Measurements from ENCODE around the gene CC2D1B. TPM values are rescaled to one million over a fixed set of nuclear protein-coding genes. Genes with fewer than 3 reads are reported as not detected.

CC2D1B gene
- total and polyA plus RNA-seq, 2 experiments from 2014 or later: 5.7 to 13.1 TPM

DNA sequence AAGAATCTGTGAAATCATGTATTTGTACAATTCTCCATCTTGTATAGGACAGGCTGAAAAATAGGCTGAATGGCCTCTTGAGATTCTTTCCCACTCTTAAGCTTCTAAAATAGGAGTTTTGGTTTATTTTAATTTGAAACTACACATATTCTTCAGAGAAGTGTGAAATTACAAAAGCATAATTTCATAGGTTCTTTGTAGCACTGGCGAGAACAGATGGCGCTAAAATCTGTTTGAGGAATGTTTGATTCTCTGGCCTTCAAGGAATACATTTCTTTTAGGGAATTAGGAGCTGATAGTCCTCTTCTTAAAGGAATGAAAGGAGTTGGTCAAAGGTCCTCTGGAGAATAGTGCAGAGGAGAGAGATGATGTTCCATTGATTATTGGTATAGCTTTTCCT lies 44.9 kb downstream of the CC2D1B start:
- H2AFZ ChIP-seq: no peak overlapping the region
- Mint-ChIP-seq H3K27me3 (ENCODE audit: insufficient read depth, low read depth, poor library complexity) (no peaks in the 10 kb centered on the region), H3K4me1 (peaks cover 6% of the 10 kb centered on the region; the same call in 2 of the 3 replicates), H3K9me3 (no peaks in the 10 kb centered on the region), H3K36me3 (ENCODE audit: low read depth) (peaks cover 7% of the 10 kb centered on the region; the same call in 1 of the 3 replicates), H3K4me3 (no peak overlapping the region), H3K27ac (no peak overlapping the region)
- no peaks in the 10 kb centered on the region for H3K79me2 ChIP-seq (replicated peaks; ENCODE audit: insufficient read depth)
- H3F3A ChIP-seq (replicated peaks; ENCODE audit: low read depth): no peaks in the 10 kb centered on the region
- H3K27ac ChIP-seq (ENCODE audit: low read depth): no peak overlapping the region
- ATAC-seq (no peak), DNase-seq (ENCODE audit: low spot score) (no peak)
- H3K4me3 ChIP-seq: no peak overlapping the region
- H3K4me1 ChIP-seq (ENCODE audit: insufficient read depth): no peaks in the 10 kb centered on the region
- H4K20me1 ChIP-seq (replicated peaks; ENCODE audit: insufficient read depth): no peaks in the 10 kb centered on the region
- TF ChIP-seq, protein P1, sequence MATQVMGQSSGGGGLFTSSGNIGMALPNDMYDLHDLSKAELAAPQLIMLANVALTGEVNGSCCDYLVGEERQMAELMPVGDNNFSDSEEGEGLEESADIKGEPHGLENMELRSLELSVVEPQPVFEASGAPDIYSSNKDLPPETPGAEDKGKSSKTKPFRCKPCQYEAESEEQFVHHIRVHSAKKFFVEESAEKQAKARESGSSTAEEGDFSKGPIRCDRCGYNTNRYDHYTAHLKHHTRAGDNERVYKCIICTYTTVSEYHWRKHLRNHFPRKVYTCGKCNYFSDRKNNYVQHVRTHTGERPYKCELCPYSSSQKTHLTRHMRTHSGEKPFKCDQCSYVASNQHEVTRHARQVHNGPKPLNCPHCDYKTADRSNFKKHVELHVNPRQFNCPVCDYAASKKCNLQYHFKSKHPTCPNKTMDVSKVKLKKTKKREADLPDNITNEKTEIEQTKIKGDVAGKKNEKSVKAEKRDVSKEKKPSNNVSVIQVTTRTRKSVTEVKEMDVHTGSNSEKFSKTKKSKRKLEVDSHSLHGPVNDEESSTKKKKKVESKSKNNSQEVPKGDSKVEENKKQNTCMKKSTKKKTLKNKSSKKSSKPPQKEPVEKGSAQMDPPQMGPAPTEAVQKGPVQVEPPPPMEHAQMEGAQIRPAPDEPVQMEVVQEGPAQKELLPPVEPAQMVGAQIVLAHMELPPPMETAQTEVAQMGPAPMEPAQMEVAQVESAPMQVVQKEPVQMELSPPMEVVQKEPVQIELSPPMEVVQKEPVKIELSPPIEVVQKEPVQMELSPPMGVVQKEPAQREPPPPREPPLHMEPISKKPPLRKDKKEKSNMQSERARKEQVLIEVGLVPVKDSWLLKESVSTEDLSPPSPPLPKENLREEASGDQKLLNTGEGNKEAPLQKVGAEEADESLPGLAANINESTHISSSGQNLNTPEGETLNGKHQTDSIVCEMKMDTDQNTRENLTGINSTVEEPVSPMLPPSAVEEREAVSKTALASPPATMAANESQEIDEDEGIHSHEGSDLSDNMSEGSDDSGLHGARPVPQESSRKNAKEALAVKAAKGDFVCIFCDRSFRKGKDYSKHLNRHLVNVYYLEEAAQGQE (IDR thresholded peaks at IDR 0.05; ENCODE audit: unreplicated experiment): no peak
- no peak for TF ChIP-seq ZNF114 (CRISPR knock-in tag; IDR thresholded peaks at IDR 0.05)
- no peak for TF ChIP-seq ZNF331 (CRISPR knock-in tag; IDR thresholded peaks at IDR 0.05; ENCODE audit: low read depth)
- TF ChIP-seq EZH2phosphoT487 (IDR thresholded peaks at IDR 0.05; ENCODE audit: unreplicated experiment): no peak
- TF ChIP-seq, protein P2, sequence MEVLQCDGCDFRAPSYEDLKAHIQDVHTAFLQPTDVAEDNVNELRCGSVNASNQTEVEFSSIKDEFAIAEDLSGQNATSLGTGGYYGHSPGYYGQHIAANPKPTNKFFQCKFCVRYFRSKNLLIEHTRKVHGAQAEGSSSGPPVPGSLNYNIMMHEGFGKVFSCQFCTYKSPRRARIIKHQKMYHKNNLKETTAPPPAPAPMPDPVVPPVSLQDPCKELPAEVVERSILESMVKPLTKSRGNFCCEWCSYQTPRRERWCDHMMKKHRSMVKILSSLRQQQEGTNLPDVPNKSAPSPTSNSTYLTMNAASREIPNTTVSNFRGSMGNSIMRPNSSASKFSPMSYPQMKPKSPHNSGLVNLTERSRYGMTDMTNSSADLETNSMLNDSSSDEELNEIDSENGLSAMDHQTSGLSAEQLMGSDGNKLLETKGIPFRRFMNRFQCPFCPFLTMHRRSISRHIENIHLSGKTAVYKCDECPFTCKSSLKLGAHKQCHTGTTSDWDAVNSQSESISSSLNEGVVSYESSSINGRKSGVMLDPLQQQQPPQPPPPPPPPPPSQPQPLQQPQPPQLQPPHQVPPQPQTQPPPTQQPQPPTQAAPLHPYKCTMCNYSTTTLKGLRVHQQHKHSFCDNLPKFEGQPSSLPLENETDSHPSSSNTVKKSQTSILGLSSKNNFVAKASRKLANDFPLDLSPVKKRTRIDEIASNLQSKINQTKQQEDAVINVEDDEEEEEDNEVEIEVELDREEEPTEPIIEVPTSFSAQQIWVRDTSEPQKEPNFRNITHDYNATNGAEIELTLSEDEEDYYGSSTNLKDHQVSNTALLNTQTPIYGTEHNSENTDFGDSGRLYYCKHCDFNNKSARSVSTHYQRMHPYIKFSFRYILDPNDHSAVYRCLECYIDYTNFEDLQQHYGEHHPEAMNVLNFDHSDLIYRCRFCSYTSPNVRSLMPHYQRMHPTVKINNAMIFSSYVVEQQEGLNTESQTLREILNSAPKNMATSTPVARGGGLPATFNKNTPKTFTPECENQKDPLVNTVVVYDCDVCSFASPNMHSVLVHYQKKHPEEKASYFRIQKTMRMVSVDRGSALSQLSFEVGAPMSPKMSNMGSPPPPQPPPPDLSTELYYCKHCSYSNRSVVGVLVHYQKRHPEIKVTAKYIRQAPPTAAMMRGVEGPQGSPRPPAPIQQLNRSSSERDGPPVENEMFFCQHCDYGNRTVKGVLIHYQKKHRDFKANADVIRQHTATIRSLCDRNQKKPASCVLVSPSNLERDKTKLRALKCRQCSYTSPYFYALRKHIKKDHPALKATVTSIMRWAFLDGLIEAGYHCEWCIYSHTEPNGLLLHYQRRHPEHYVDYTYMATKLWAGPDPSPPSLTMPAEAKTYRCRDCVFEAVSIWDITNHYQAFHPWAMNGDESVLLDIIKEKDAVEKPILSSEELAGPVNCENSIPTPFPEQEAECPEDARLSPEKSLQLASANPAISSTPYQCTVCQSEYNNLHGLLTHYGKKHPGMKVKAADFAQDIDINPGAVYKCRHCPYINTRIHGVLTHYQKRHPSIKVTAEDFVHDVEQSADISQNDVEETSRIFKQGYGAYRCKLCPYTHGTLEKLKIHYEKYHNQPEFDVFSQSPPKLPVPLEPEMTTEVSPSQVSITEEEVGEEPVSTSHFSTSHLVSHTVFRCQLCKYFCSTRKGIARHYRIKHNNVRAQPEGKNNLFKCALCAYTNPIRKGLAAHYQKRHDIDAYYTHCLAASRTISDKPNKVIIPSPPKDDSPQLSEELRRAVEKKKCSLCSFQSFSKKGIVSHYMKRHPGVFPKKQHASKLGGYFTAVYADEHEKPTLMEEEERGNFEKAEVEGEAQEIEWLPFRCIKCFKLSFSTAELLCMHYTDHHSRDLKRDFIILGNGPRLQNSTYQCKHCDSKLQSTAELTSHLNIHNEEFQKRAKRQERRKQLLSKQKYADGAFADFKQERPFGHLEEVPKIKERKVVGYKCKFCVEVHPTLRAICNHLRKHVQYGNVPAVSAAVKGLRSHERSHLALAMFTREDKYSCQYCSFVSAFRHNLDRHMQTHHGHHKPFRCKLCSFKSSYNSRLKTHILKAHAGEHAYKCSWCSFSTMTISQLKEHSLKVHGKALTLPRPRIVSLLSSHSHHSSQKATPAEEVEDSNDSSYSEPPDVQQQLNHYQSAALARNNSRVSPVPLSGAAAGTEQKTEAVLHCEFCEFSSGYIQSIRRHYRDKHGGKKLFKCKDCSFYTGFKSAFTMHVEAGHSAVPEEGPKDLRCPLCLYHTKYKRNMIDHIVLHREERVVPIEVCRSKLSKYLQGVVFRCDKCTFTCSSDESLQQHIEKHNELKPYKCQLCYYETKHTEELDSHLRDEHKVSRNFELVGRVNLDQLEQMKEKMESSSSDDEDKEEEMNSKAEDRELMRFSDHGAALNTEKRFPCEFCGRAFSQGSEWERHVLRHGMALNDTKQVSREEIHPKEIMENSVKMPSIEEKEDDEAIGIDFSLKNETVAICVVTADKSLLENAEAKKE (CRISPR knock-in tag; IDR thresholded peaks at IDR 0.05): no peak
- no peak for TF ChIP-seq JUNB (IDR thresholded peaks at IDR 0.05; ENCODE audit: unreplicated experiment)
- TF ChIP-seq, protein P3, sequence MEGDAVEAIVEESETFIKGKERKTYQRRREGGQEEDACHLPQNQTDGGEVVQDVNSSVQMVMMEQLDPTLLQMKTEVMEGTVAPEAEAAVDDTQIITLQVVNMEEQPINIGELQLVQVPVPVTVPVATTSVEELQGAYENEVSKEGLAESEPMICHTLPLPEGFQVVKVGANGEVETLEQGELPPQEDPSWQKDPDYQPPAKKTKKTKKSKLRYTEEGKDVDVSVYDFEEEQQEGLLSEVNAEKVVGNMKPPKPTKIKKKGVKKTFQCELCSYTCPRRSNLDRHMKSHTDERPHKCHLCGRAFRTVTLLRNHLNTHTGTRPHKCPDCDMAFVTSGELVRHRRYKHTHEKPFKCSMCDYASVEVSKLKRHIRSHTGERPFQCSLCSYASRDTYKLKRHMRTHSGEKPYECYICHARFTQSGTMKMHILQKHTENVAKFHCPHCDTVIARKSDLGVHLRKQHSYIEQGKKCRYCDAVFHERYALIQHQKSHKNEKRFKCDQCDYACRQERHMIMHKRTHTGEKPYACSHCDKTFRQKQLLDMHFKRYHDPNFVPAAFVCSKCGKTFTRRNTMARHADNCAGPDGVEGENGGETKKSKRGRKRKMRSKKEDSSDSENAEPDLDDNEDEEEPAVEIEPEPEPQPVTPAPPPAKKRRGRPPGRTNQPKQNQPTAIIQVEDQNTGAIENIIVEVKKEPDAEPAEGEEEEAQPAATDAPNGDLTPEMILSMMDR (conservative IDR thresholded peaks at IDR 0.05; ENCODE audit: low read depth in 2 of 2): no peak
- no peak for TF ChIP-seq NANOG (IDR thresholded peaks at IDR 0.05; ENCODE audit: borderline replicate concordance)
- TF ChIP-seq, protein P4, sequence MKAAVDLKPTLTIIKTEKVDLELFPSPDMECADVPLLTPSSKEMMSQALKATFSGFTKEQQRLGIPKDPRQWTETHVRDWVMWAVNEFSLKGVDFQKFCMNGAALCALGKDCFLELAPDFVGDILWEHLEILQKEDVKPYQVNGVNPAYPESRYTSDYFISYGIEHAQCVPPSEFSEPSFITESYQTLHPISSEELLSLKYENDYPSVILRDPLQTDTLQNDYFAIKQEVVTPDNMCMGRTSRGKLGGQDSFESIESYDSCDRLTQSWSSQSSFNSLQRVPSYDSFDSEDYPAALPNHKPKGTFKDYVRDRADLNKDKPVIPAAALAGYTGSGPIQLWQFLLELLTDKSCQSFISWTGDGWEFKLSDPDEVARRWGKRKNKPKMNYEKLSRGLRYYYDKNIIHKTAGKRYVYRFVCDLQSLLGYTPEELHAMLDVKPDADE (IDR thresholded peaks at IDR 0.05): no peak
- no peak overlapping the region for H3K4me2 ChIP-seq
- no peaks in the 10 kb centered on the region for H3K36me3 ChIP-seq (ENCODE audit: insufficient read depth)
- H3K9me2 ChIP-seq (ENCODE audit: insufficient read depth): no peaks in the 10 kb centered on the region
- H3K27me3 ChIP-seq (ENCODE audit: insufficient read depth): no peaks in the 10 kb centered on the region
